CD14-positive monocyte (primary cell): ENCODE results near the gene PFKFB4. TPM values are rescaled to one million over a fixed set of nuclear protein-coding genes. Genes with fewer than 3 reads are reported as not detected.
A peak's percentile ranks its signal among the peaks of the same experiment; 100 is the strongest.
"Not testable (repeated sequence)": the region's sequence is repeated elsewhere in the genome, so short reads cannot be mapped to it uniquely, and the experiment has no call there.

Experiments used
- DNase-seq, 3 donors: peaks; one replicate each; pipeline ENCODE4 v3.0.0-alpha.2; 2011 to 2022
- H2AFZ ChIP-seq: 2 replicates; pipeline ENCODE4 v1.6.0; 2012; ENCODE audit warnings: mild to moderate bottlenecking, low read depth, low read length, inconsistent platforms; ENCODE audit not compliant: insufficient read depth, poor library complexity, severe bottlenecking
- H3K27ac ChIP-seq, 2 donors: 1 replicate in 1 of 2; 2 replicates in 1 of 2; pipeline ENCODE4 v1.5.1; 2012 to 2013; ENCODE audit warnings: low read length in 2 of 2, control low read depth in 1 of 2, inconsistent platforms in 1 of 2, low read depth in 1 of 2, mild to moderate bottlenecking in 1 of 2
- H3K27me3 ChIP-seq, 2 donors: one replicate each; pipeline versions ENCODE4 v1.6.0 to v1.6.1; 2011 to 2013; ENCODE audit warnings: low read length in 2 of 2; ENCODE audit not compliant: control insufficient read depth in 2 of 2, insufficient read depth in 2 of 2
- H3K36me3 ChIP-seq, 2 donors: replicated peaks in 1 of 2; 1 replicate in 1 of 2; 2 replicates in 1 of 2; pipeline versions ENCODE4 v1.5.1 to v1.6.1; 2012 to 2013; ENCODE audit warnings: low read length in 2 of 2, control low read depth in 1 of 2, inconsistent platforms in 1 of 2, mild to moderate bottlenecking in 1 of 2; ENCODE audit not compliant: insufficient read depth in 2 of 2, control insufficient read depth in 1 of 2
- H3K4me1 ChIP-seq, 2 donors: 1 replicate in 1 of 2; 2 replicates in 1 of 2; pipeline versions ENCODE4 v1.5.1 to v1.6.1; 2012 to 2013; ENCODE audit warnings: low read length in 2 of 2, control low read depth in 1 of 2, inconsistent platforms in 1 of 2, mild to moderate bottlenecking in 1 of 2, moderate library complexity in 1 of 2; ENCODE audit not compliant: insufficient read depth in 2 of 2, control insufficient read depth in 1 of 2
- H3K4me2 ChIP-seq: replicated peaks from 2 replicates; pipeline ENCODE3; 2012; ENCODE audit warnings: low read length, moderate library complexity, mild to moderate bottlenecking; ENCODE audit not compliant: poor library complexity, severe bottlenecking; ENCODE audit errors: extremely low read depth
- H3K4me3 ChIP-seq, 3 experiments: fragments of 200-600 bp in 1 of 3; sonication (generic) in 1 of 3; replicated peaks in 1 of 3; 1 replicate in 2 of 3; 2 replicates in 1 of 3; pipeline ENCODE4 v1.5.1; 2011 to 2013; ENCODE audit warnings: low read length in 3 of 3, mild to moderate bottlenecking in 3 of 3, control low read depth in 2 of 3, low read depth in 2 of 3, inconsistent platforms in 1 of 3, moderate library complexity in 1 of 3
- H3K79me2 ChIP-seq: 2 replicates; pipeline ENCODE4 v1.6.0; 2012; ENCODE audit warnings: mild to moderate bottlenecking, control low read depth, inconsistent platforms, low read length, moderate library complexity; ENCODE audit not compliant: insufficient read depth
- H3K9ac ChIP-seq: 2 replicates; pipeline ENCODE4 v1.6.0; 2017; ENCODE audit warnings: low read length, mild to moderate bottlenecking; ENCODE audit not compliant: insufficient read depth, poor library complexity, severe bottlenecking
- H3K9me3 ChIP-seq, 2 donors: replicated peaks in 1 of 2; 1 replicate in 1 of 2; 2 replicates in 1 of 2; pipeline versions ENCODE4 v1.5.1 to v1.6.1; 2012 to 2013; ENCODE audit warnings: low read length in 2 of 2, control low read depth in 1 of 2; ENCODE audit not compliant: control insufficient read depth in 1 of 2, insufficient read depth in 1 of 2
- H4K20me1 ChIP-seq: 2 replicates; pipeline ENCODE4 v1.6.0; 2012; ENCODE audit warnings: mild to moderate bottlenecking, low read length, control low read depth, moderate library complexity; ENCODE audit not compliant: insufficient read depth
- H3K27ac Mint-ChIP-seq, 7 donors: one replicate each; pipeline ENCODE4 v1.8.0; 2020; ENCODE audit warnings: mild to moderate bottlenecking in 7 of 7, mixed read lengths in 7 of 7, moderate library complexity in 6 of 7, inconsistent platforms in 2 of 7
- H3K27me3 Mint-ChIP-seq, 3 donors: one replicate each; pipeline ENCODE4 v1.8.0; 2021 to 2022; ENCODE audit warnings: low read depth in 3 of 3, mild to moderate bottlenecking in 3 of 3, mixed read lengths in 3 of 3, moderate library complexity in 3 of 3, inconsistent platforms in 1 of 3
- H3K36me3 Mint-ChIP-seq, 2 donors: one replicate each; pipeline ENCODE4 v1.8.0; 2020; ENCODE audit warnings: mixed read lengths in 2 of 2, inconsistent platforms in 1 of 2, mild to moderate bottlenecking in 1 of 2
- H3K4me1 Mint-ChIP-seq: one replicate; pipeline ENCODE4 v1.8.0; 2020; ENCODE audit warnings: mild to moderate bottlenecking, mixed read lengths
- H3K4me3 Mint-ChIP-seq, 2 donors: one replicate each; pipeline ENCODE4 v1.8.0; 2020; ENCODE audit warnings: mild to moderate bottlenecking in 2 of 2, mixed read lengths in 2 of 2, moderate library complexity in 1 of 2
- H3K9me3 Mint-ChIP-seq, 7 donors: one replicate each; pipeline ENCODE4 v1.8.0; 2020 to 2022; ENCODE audit warnings: mixed read lengths in 7 of 7, mild to moderate bottlenecking in 6 of 7, moderate library complexity in 6 of 7, inconsistent platforms in 2 of 7
- CTCF ChIP-seq: fragments of 200-600 bp; IDR thresholded peaks from one replicate; pipeline ENCODE4 v1.8.0; 2022; ENCODE audit warnings: antibody characterized with exemption, mild to moderate bottlenecking
- WGBS: methylation state at CpG from one replicate; pipeline ENCODE4 v1.1.5; 2013; ENCODE audit warnings: missing lambda C conversion rate; ENCODE audit not compliant: insufficient coverage; 5-methylcytosine and 5-hydroxymethylcytosine counted together
- intact Hi-C, 2 donors: fragments of 100-400 bp; cut with micrococcal nuclease; formaldehyde crosslinking; loops; one replicate each; pipeline versions ENCODE4 v1.15.0 to v1.15.1; 2023
- polyA plus RNA-seq, 3 donors: library from polyadenylated mRNA; depleted of rRNA in 1 of 3; unstranded in 2 of 3; stranded (reverse) in 1 of 3; fragments of 300-500 nt in 2 of 3; fragments of >200 nt in 1 of 3; fragmentation: Illumina TruSeq in 2 of 3; gene quantifications; 1 replicate in 2 of 3; 2 replicates in 1 of 3; pipeline ENCODE4 v1.2.3, GENCODE V29; 2012 to 2021

The PFKFB4 gene
- polyA plus RNA-seq, 3 donors = 32.2 to 44.9 (median 34.9) TPM

GRCh38 chr3:48492461-48493202 lies 64.0 kb downstream of the PFKFB4 start:
- Mint-ChIP-seq H3K27me3 (no peaks in the 10 kb centered on the region), H3K4me3 (peak overlapping the region in 1 of 2 donors; percentile 62), H3K27ac (peak overlapping the region in 6 of 7 donors; percentile 18 to 90 (median 66)), H3K4me1 (peaks cover 13% of the 10 kb centered on the region), H3K36me3 (peaks cover 31 to 68% of the 10 kb centered on the region in 2 donors), H3K9me3 (no peaks in the 10 kb centered on the region)
- no peaks in the 10 kb centered on the region for H3K79me2 ChIP-seq
- peaks cover 16 to 28% of the 10 kb centered on the region in 2 donors for H3K36me3 ChIP-seq
- H3K27me3 ChIP-seq = no peaks in the 10 kb centered on the region
- intact Hi-C loops = no loop called here
- no peak overlapping the region for H3K4me2 ChIP-seq
- peaks cover 11 to 12% of the 10 kb centered on the region in 2 donors for H3K4me1 ChIP-seq
- WGBS = no CpG with 5 or more reads among the region's 7 CpGs
- H4K20me1 ChIP-seq = peaks cover 1% of the 10 kb centered on the region
- no peak overlapping the region for H2AFZ ChIP-seq
- no peak overlapping the region for H3K9ac ChIP-seq
- DNase-seq = peak; percentile 49 to 57 (median 53)
- TF ChIP-seq CTCF = no peak
- H3K4me3 ChIP-seq = no peak overlapping the region
- no peaks in the 10 kb centered on the region for H3K9me3 ChIP-seq
- H3K27ac ChIP-seq = no peak overlapping the region

DNA sequence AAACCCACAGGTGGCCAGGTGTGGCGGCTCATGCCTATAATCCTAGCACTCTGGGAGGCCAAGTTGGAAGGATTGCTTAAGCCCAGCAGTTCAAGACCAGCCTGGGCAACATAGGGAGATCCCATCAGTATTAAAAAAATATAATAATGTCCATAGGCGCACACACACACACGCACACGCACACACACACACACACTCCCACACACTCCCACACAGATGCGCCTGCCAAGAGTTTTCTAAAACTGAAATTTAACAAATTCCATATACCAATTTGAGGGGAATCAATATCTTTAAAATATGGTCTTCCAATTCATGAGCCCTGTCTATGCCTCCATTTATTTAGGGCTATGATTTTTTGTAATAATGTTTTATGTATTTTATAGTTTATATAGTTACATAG lies 69.7 kb downstream of the PFKFB4 start:
- DNase-seq = no peak
- H3K4me2 ChIP-seq = no peak overlapping the region
- no peaks in the 10 kb centered on the region for H3K36me3 ChIP-seq
- no CpG with 5 or more reads among the region's 5 CpGs for WGBS
- no peak for TF ChIP-seq CTCF
- no peaks in the 10 kb centered on the region for H3K79me2 ChIP-seq
- H3K36me3 Mint-ChIP-seq = peaks cover 21 to 41% of the 10 kb centered on the region in 2 donors
- H3K4me1 ChIP-seq = no peaks in the 10 kb centered on the region
- intact Hi-C loops = no loop called here
- no peak overlapping the region for H3K4me3 ChIP-seq
- H3K9me3 ChIP-seq = no peaks in the 10 kb centered on the region
- H3K4me3 Mint-ChIP-seq = no peak overlapping the region
- H3K27me3 Mint-ChIP-seq = no peaks in the 10 kb centered on the region
- peaks cover 3% of the 10 kb centered on the region for H3K4me1 Mint-ChIP-seq
- no peak overlapping the region for H2AFZ ChIP-seq
- no peaks in the 10 kb centered on the region for H3K27me3 ChIP-seq
- H3K27ac ChIP-seq = no peak overlapping the region
- peaks cover 6% of the 10 kb centered on the region for H4K20me1 ChIP-seq
- no peak overlapping the region for H3K27ac Mint-ChIP-seq
- H3K9me3 Mint-ChIP-seq = peaks cover 0 to 2% (median 0%) of the 10 kb centered on the region in 7 donors
- no peak overlapping the region for H3K9ac ChIP-seq

DNA sequence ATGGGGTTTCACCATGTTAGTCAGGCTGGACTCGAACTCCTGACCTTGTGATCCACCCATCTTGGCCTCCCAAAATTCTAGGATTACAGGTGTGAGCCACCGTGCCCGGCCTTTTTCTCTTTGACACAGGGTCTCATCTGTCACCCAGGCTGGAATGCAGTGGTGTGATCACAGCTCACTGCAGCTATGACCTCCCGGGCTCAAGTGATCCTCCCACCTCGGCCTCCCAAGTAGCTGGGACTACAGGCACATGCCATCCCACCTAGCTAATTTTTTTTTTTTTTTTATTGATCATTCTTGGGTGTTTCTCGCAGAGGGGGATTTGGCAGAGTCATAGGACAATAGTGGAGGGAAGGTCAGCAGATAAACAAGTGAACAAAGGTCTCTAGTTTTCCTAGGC lies 73.8 kb downstream of the PFKFB4 start:
- H3K4me3 ChIP-seq, H3K9ac ChIP-seq, H3K27ac ChIP-seq, H3K27ac Mint-ChIP-seq, H3K4me1 ChIP-seq, H3K27me3 Mint-ChIP-seq, DNase-seq, intact Hi-C loops, H3K4me1 Mint-ChIP-seq, H3K79me2 ChIP-seq, H3K9me3 ChIP-seq, H3K4me3 Mint-ChIP-seq, H2AFZ ChIP-seq, H3K4me2 ChIP-seq, H3K27me3 ChIP-seq, H3K9me3 Mint-ChIP-seq: not testable (repeated sequence)
- H3K36me3 Mint-ChIP-seq = peaks cover 29 to 45% of the 10 kb centered on the region in 2 donors
- Histone ChIP-seq H3K36me3 (peaks cover 8 to 22% of the 10 kb centered on the region in 2 donors), H4K20me1 (peaks cover 20% of the 10 kb centered on the region)
- 89% methylated on average over 2 of the region's 6 CpGs for WGBS
